ENCODE data around the gene KRT82. TPM values are rescaled to one million over a fixed set of nuclear protein-coding genes. Genes with fewer than 3 reads are reported as not detected.
"Not testable (repeated sequence)": the region's sequence is repeated elsewhere in the genome, so short reads cannot be mapped to it uniquely, and the experiment has no call there.

Gene KRT82
- total RNA-seq: not detected

GRCh38 chr12:52405922-52406385, at the start of gene KRT82:
KRT82 (minus strand) TSS chr12:52406335; CDS start chr12:52406277, 58 bp downstream.
- H3K27ac ChIP-seq: no peak within 1 kb of the TSS
- intact Hi-C loops (cut with DNase I): no loop called here

GRCh38 chr12:52455821-52456220, 49.7 kb upstream of the KRT82 start:
- no peaks in the 10 kb centered on the region for H3K9me3 ChIP-seq
- intact Hi-C loops (cut with DNase I): no loop called here

More at GRCh38 chr12:52405922-52406385, at the start of gene KRT82:
- Histone ChIP-seq H3K9me3 (no peaks in the 10 kb centered on the region), H3K4me3 (no peak within 1 kb of the TSS), H3K27me3 (no peaks in the 10 kb centered on the region), H3K36me3 (no peaks in the 10 kb centered on the region), H3K4me1 (no peaks in the 10 kb centered on the region)
- no peak for TF ChIP-seq POLR2A (IDR thresholded peaks at IDR 0.05)
- TF ChIP-seq CTCF (IDR thresholded peaks at IDR 0.05): no peak
- TF ChIP-seq POLR2AphosphoS5 (IDR thresholded peaks at IDR 0.05; ENCODE audit: insufficient read depth in 1 of 2, low read depth in 1 of 2): no peak
- no peak for DNase-seq (ENCODE audit: extremely low spot score in 2 of 2)

GRCh38 chr12:52454411-52455201, 48.5 kb upstream of the KRT82 start:
- Histone ChIP-seq H3K4me1 (no peaks in the 10 kb centered on the region), H3K9me3 (no peaks in the 10 kb centered on the region), H3K27me3 (no peaks in the 10 kb centered on the region), H3K27ac (no peak overlapping the region), H3K36me3 (no peaks in the 10 kb centered on the region), H3K4me3 (no peak overlapping the region)
- no peak for TF ChIP-seq POLR2A (IDR thresholded peaks at IDR 0.05)
- no peak for TF ChIP-seq POLR2AphosphoS5 (IDR thresholded peaks at IDR 0.05; ENCODE audit: insufficient read depth in 1 of 2, low read depth in 1 of 2)
- no peak for TF ChIP-seq CTCF (IDR thresholded peaks at IDR 0.05)
- intact Hi-C loops (cut with DNase I): no loop called here
- DNase-seq (ENCODE audit: extremely low spot score in 2 of 2): no peak

More at GRCh38 chr12:52455821-52456220, 49.7 kb upstream of the KRT82 start:
- H3K36me3 ChIP-seq: no peaks in the 10 kb centered on the region
- H3K27me3 ChIP-seq: no peaks in the 10 kb centered on the region
- no peak for TF ChIP-seq POLR2A (IDR thresholded peaks at IDR 0.05)
- DNase-seq (ENCODE audit: extremely low spot score in 2 of 2): no peak
- no peaks in the 10 kb centered on the region for H3K4me1 ChIP-seq
- H3K27ac ChIP-seq: no peak overlapping the region
- H3K4me3 ChIP-seq: no peak overlapping the region

GRCh38 chr12:52452101-52452500, 46.0 kb upstream of the KRT82 start, which contains the start of gene KRT6B:
KRT6B (minus strand) TSS chr12:52452146; CDS start chr12:52452078, 68 bp downstream.
- H3K4me3 ChIP-seq: no peak within 1 kb of the TSS
- H3K27ac ChIP-seq: no peak within 1 kb of the TSS
- DNase-seq (ENCODE audit: extremely low spot score in 2 of 2): no peak

GRCh38 chr12:52448228-52448627, 42.1 kb upstream of the KRT82 start:
- no peak for TF ChIP-seq CTCF (IDR thresholded peaks at IDR 0.05)
- TF ChIP-seq POLR2AphosphoS5 (IDR thresholded peaks at IDR 0.05; ENCODE audit: insufficient read depth in 1 of 2, low read depth in 1 of 2): no peak
- TF ChIP-seq POLR2A (IDR thresholded peaks at IDR 0.05): no peak
- no peak overlapping the region for H3K4me3 ChIP-seq
- no peaks in the 10 kb centered on the region for H3K4me1 ChIP-seq
- intact Hi-C loops (cut with DNase I): no loop called here
- DNase-seq (ENCODE audit: extremely low spot score in 2 of 2): no peak
- no peaks in the 10 kb centered on the region for H3K9me3 ChIP-seq
- H3K36me3 ChIP-seq: no peaks in the 10 kb centered on the region
- no peak overlapping the region for H3K27ac ChIP-seq
- H3K27me3 ChIP-seq: no peaks in the 10 kb centered on the region

More at GRCh38 chr12:52452101-52452500, 46.0 kb upstream of the KRT82 start, which contains the start of gene KRT6B:
- Histone ChIP-seq H3K4me1 (no peaks in the 10 kb centered on the region), H3K36me3 (no peaks in the 10 kb centered on the region), H3K27me3 (no peaks in the 10 kb centered on the region), H3K9me3 (no peaks in the 10 kb centered on the region)
- TF ChIP-seq POLR2A (IDR thresholded peaks at IDR 0.05) (no peak), CTCF (IDR thresholded peaks at IDR 0.05) (no peak), POLR2AphosphoS5 (IDR thresholded peaks at IDR 0.05; ENCODE audit: insufficient read depth in 1 of 2, low read depth in 1 of 2) (no peak)
- intact Hi-C loops (cut with DNase I): no loop called here

- not testable (repeated sequence) for DNase-seq (ENCODE audit: extremely low spot score in 2 of 2)
Measured at GRCh38 chr12:52447196-52447595, 41.1 kb upstream of the KRT82 start.

More at GRCh38 chr12:52447196-52447595, 41.1 kb upstream of the KRT82 start:
- H3K27me3 ChIP-seq; H3K27ac ChIP-seq; H3K9me3 ChIP-seq; H3K36me3 ChIP-seq; intact Hi-C loops (cut with DNase I); H3K4me3 ChIP-seq; H3K4me1 ChIP-seq: not testable (repeated sequence)

Measured in vagina (tissue), 2 donors.